Aorta (tissue), 5 donors: ENCODE measurements around the gene C4A. TPM values are rescaled to one million over a fixed set of nuclear protein-coding genes. Genes with fewer than 3 reads are reported as not detected.
"Not testable (repeated sequence)": the region's sequence is repeated elsewhere in the genome, so short reads cannot be mapped to it uniquely, and the experiment has no call there.

ENCODE experiments used
- ATAC-seq: fragments of 200-7000 bp; cut with Tn5 transposase; one replicate; pipeline ENCODE4 v1.9.1; 2022; ENCODE audit warnings: moderate library complexity; ENCODE audit not compliant: low FRiP score
- DNase-seq, 2 donors: peaks; one replicate each; pipeline ENCODE4 v3.0.0-alpha.2; 2020
- H3K27ac ChIP-seq, 2 donors: one replicate each; pipeline ENCODE4 v1.5.1; 2013; ENCODE audit warnings: low read length in 2 of 2, mild to moderate bottlenecking in 2 of 2, moderate library complexity in 2 of 2, control low read depth in 1 of 2, inconsistent platforms in 1 of 2, low read depth in 1 of 2
- H3K27me3 ChIP-seq, 2 donors: one replicate each; pipeline ENCODE4 v1.6.1; 2013; ENCODE audit warnings: control low read depth in 1 of 2, low read length in 1 of 2, mild to moderate bottlenecking in 1 of 2, moderate library complexity in 1 of 2; ENCODE audit not compliant: insufficient read depth in 2 of 2, control insufficient read depth in 1 of 2
- H3K36me3 ChIP-seq, 2 donors: one replicate each; pipeline ENCODE4 v1.6.1; 2013; ENCODE audit warnings: control low read depth in 1 of 2, low read length in 1 of 2, mild to moderate bottlenecking in 1 of 2; ENCODE audit not compliant: insufficient read depth in 2 of 2, control insufficient read depth in 1 of 2
- H3K4me1 ChIP-seq, 2 donors: one replicate each; pipeline ENCODE4 v1.6.1; 2013; ENCODE audit warnings: low read length in 2 of 2, control low read depth in 1 of 2, mild to moderate bottlenecking in 1 of 2, moderate library complexity in 1 of 2; ENCODE audit not compliant: insufficient read depth in 2 of 2, control insufficient read depth in 1 of 2
- H3K4me3 ChIP-seq, 2 donors: one replicate each; pipeline ENCODE4 v1.5.1; 2013; ENCODE audit warnings: low read length in 2 of 2, control low read depth in 1 of 2, mild to moderate bottlenecking in 1 of 2
- H3K9me3 ChIP-seq: one replicate; pipeline ENCODE4 v1.6.1; 2013; ENCODE audit warnings: mild to moderate bottlenecking, low read length; ENCODE audit not compliant: control insufficient read depth
- WGBS, 2 donors: extraction: QIAGEN DNeasy Blood & Tissue Kit; methylation state at CpG; one replicate each; pipeline ENCODE4 v1.1.7; 2013; 5-methylcytosine and 5-hydroxymethylcytosine counted together
- intact Hi-C, 2 donors: fragments of 100-400 bp; cut with DNase I; formaldehyde crosslinking; loops; one replicate each; pipeline versions ENCODE4 v1.14.2 to v1.15.0; 2022
- microRNA-seq, 2 donors: library from miRNA; unstranded; fragments of <30 nt; microRNA quantifications; one replicate each; pipeline ENCODE4 v1.2.0, GENCODE V29; 2020
- polyA plus RNA-seq, 2 donors: library from polyadenylated mRNA; stranded (reverse); fragments of 200-250 nt; gene quantifications; one replicate each; pipeline ENCODE4 v1.2.3, GENCODE V29; 2013
- total RNA-seq, 2 donors: library from RNA; stranded (reverse); fragmentation: NEBNext Ultra II Directional; extraction: Animal tissue kit (Norgen Biotek cat#: 25700); gene quantifications; one replicate each; pipeline ENCODE4 v1.2.1, GENCODE V29; 2021
- donor health status: healthy with polysubstance abuse.
- donor health status: Bipolar disorder and iron deficiency.
- donor health status: DM: no; HTN: no; CAD: no.
- donor health status: DM: no; HTN: no; CAD: no.
- donor health status: DM: yes; HTN: yes; CAD: no.

Gene C4A
- total and polyA plus RNA-seq, 4 donors = 7.4 to 258 (median 94.8) TPM

GRCh38 chr6:32049736-32050135 is 67.9 kb downstream of the C4A start:
- 88 to 90% methylated on average over 6 to 11 of the region's 11 CpGs for WGBS, 2 donors
- H3K27me3 ChIP-seq, intact Hi-C loops, H3K27ac ChIP-seq, H3K4me1 ChIP-seq, H3K4me3 ChIP-seq, ATAC-seq, H3K9me3 ChIP-seq, H3K36me3 ChIP-seq: not testable (repeated sequence)
- peak in 1 of 2 donors; percentile 70 for DNase-seq

- WGBS, 2 donors = 68 to 74% methylated on average over 5 of the region's 5 CpGs
- intact Hi-C loops = no loop called here
Observed at GRCh38 chr6:32050562-32050961, 68.7 kb downstream of the C4A start.

More at GRCh38 chr6:32050562-32050961, 68.7 kb downstream of the C4A start:
- ATAC-seq (no peak), DNase-seq (peak in 1 of 2 donors; percentile 33)
- peaks cover 0 to 4% of the 10 kb centered on the region in 2 donors for H3K36me3 ChIP-seq
- no peaks in the 10 kb centered on the region for H3K27me3 ChIP-seq
- no peaks in the 10 kb centered on the region for H3K4me1 ChIP-seq
- no peak overlapping the region for H3K27ac ChIP-seq
- H3K9me3 ChIP-seq = no peaks in the 10 kb centered on the region
- H3K4me3 ChIP-seq = no peak overlapping the region

Small RNA genes lying within 50 kb of the gene (microRNA-seq; reads per million reads assigned to microRNA genes)
- 0 to 0.60 reads per million in 2 donors for gene MIR1236

Other genes with a start within 250 kb of the C4A start
Only the 30 nearest of the 32 such genes appear.
- 1 to 10 TPM in 1 of 2 donors, under 1 TPM in 1; 0.68 to 2.9 TPM for gene SAPCD1, start 219.4 kb upstream of the C4A start, total RNA-seq
- 1 to 10 TPM in 1 of 2 donors, not detected in 1; 3.2 TPM for gene SAPCD1, start 219.4 kb upstream of the C4A start, polyA plus RNA-seq
- gene VWA7, start 204.7 kb upstream of the C4A start, total RNA-seq = 1 to 10 TPM in 1 of 2 donors, under 1 TPM in 1; 0.58 to 1.3 TPM
- under 1 TPM in 1 of 2 donors, not detected in 1; 0.23 TPM for gene VWA7, start 204.7 kb upstream of the C4A start, polyA plus RNA-seq
- 10 to 100 TPM; 44.4 to 49.6 TPM for gene VARS1, start 186.3 kb upstream of the C4A start, total RNA-seq
- gene VARS1, start 186.3 kb upstream of the C4A start, polyA plus RNA-seq = 10 to 100 TPM in 1 of 2 donors, 1 to 10 TPM in 1; 9.8 to 26.4 TPM
- 10 to 100 TPM; 32.4 to 33.4 TPM for gene LSM2, start 175.1 kb upstream of the C4A start, total RNA-seq
- 10 to 100 TPM; 41.7 to 42.2 TPM for gene LSM2, start 175.1 kb upstream of the C4A start, polyA plus RNA-seq
- 1 to 10 TPM; 1.9 TPM for gene HSPA1L, start 166.8 kb upstream of the C4A start, total RNA-seq
- gene HSPA1L, start 166.8 kb upstream of the C4A start, polyA plus RNA-seq = 1 to 10 TPM; 1.3 to 2.1 TPM
- 100 to 1,000 TPM; 194 to 454 TPM for gene HSPA1A, start 166.5 kb upstream of the C4A start, total RNA-seq
- gene HSPA1A, start 166.5 kb upstream of the C4A start, polyA plus RNA-seq = 10 to 100 TPM; 55.1 to 98.7 TPM
- gene HSPA1B, start 154.3 kb upstream of the C4A start, total RNA-seq = 100 to 1,000 TPM; 155 to 332 TPM
- 10 to 100 TPM; 23.2 to 61.1 TPM for gene HSPA1B, start 154.3 kb upstream of the C4A start, polyA plus RNA-seq
- gene NEU1, start 119.2 kb upstream of the C4A start, total RNA-seq = 10 to 100 TPM; 23.9 to 24.6 TPM
- 10 to 100 TPM; 20.3 to 23.7 TPM for gene NEU1, start 119.2 kb upstream of the C4A start, polyA plus RNA-seq
- gene SLC44A4, start 103.1 kb upstream of the C4A start, total RNA-seq = 1 to 10 TPM in 1 of 2 donors, under 1 TPM in 1; 0.60 to 1.5 TPM
- gene SLC44A4, start 103.1 kb upstream of the C4A start, polyA plus RNA-seq = 10 to 100 TPM in 1 of 2 donors, under 1 TPM in 1; 0.31 to 12.0 TPM
- 10 to 100 TPM; 23.6 to 40.4 TPM for gene EHMT2, start 84.4 kb upstream of the C4A start, total RNA-seq
- gene EHMT2, start 84.4 kb upstream of the C4A start, polyA plus RNA-seq = 10 to 100 TPM; 16.7 to 56.8 TPM
- gene ZBTB12, start 80.0 kb upstream of the C4A start, total RNA-seq = 1 to 10 TPM; 1.8 to 4.9 TPM
- gene ZBTB12, start 80.0 kb upstream of the C4A start, polyA plus RNA-seq = 1 to 10 TPM; 1.2 to 3.4 TPM
- 10 to 100 TPM; 20.8 to 46.6 TPM for gene C2, start 54.3 kb upstream of the C4A start, total RNA-seq
- gene C2, start 54.3 kb upstream of the C4A start, polyA plus RNA-seq = 10 to 100 TPM in 1 of 2 donors, 1 to 10 TPM in 1; 5.6 to 16.7 TPM
- 100 to 1,000 TPM in 1 of 2 donors, 10 to 100 TPM in 1; 56.7 to 141 TPM for gene CFB, start 36.0 kb upstream of the C4A start, total RNA-seq
- 10 to 100 TPM; 26.4 to 90.4 TPM for gene CFB, start 36.0 kb upstream of the C4A start, polyA plus RNA-seq
- 10 to 100 TPM; 42.2 to 55.5 TPM for gene NELFE, start 23.1 kb upstream of the C4A start, total RNA-seq
- gene NELFE, start 23.1 kb upstream of the C4A start, polyA plus RNA-seq = 10 to 100 TPM; 61.9 to 71.5 TPM
- gene SKIC2, start 22.9 kb upstream of the C4A start, total RNA-seq = 10 to 100 TPM; 53.8 to 90.3 TPM
- gene SKIC2, start 22.9 kb upstream of the C4A start, polyA plus RNA-seq = 100 to 1,000 TPM in 1 of 2 donors, 10 to 100 TPM in 1; 26.7 to 188 TPM
- 10 to 100 TPM; 20.2 to 20.5 TPM for gene DXO, start 9.9 kb upstream of the C4A start, total RNA-seq
- 10 to 100 TPM in 1 of 2 donors, 1 to 10 TPM in 1; 5.1 to 41.7 TPM for gene DXO, start 9.9 kb upstream of the C4A start, polyA plus RNA-seq
- gene C4B, start 32.7 kb downstream of the C4A start, total RNA-seq = 100 to 1,000 TPM; 149 to 225 TPM
- 10 to 100 TPM; 10.8 to 49.3 TPM for gene C4B, start 32.7 kb downstream of the C4A start, polyA plus RNA-seq
- 1 to 10 TPM; 2.2 to 2.3 TPM for gene CYP21A2, start 56.4 kb downstream of the C4A start, total RNA-seq
- gene CYP21A2, start 56.4 kb downstream of the C4A start, polyA plus RNA-seq = 1 to 10 TPM in 1 of 2 donors, not detected in 1; 3.6 TPM
- gene TNXB, start 127.3 kb downstream of the C4A start, total RNA-seq = 100 to 1,000 TPM; 146 to 441 TPM
- gene TNXB, start 127.3 kb downstream of the C4A start, polyA plus RNA-seq = 10 to 100 TPM; 11.1 to 86.1 TPM
- gene ATF6B, start 146.2 kb downstream of the C4A start, total RNA-seq = 10 to 100 TPM; 56.2 to 90.9 TPM
- gene ATF6B, start 146.2 kb downstream of the C4A start, polyA plus RNA-seq = 10 to 100 TPM; 12.9 to 93.1 TPM
- 1 to 10 TPM; 1.9 to 4.7 TPM for gene FKBPL, start 148.2 kb downstream of the C4A start, total RNA-seq
- 1 to 10 TPM; 3.4 to 4.8 TPM for gene FKBPL, start 148.2 kb downstream of the C4A start, polyA plus RNA-seq
- gene PRRT1, start 169.9 kb downstream of the C4A start, total RNA-seq = 1 to 10 TPM; 3.6 to 7.0 TPM
- 10 to 100 TPM in 1 of 2 donors, 1 to 10 TPM in 1; 4.6 to 12.5 TPM for gene PRRT1, start 169.9 kb downstream of the C4A start, polyA plus RNA-seq
- gene PPT2, start 172.1 kb downstream of the C4A start, total RNA-seq = 10 to 100 TPM; 26.0 to 37.6 TPM
- gene PPT2, start 172.1 kb downstream of the C4A start, polyA plus RNA-seq = 10 to 100 TPM in 1 of 2 donors, 1 to 10 TPM in 1; 4.3 to 29.7 TPM
- 10 to 100 TPM; 20.7 to 38.8 TPM for gene EGFL8, start 182.5 kb downstream of the C4A start, total RNA-seq
- gene EGFL8, start 182.5 kb downstream of the C4A start, polyA plus RNA-seq = 100 to 1,000 TPM in 1 of 2 donors, 1 to 10 TPM in 1; 3.9 to 138 TPM
- 10 to 100 TPM; 36.2 to 41.7 TPM for gene AGPAT1, start 194.0 kb downstream of the C4A start, total RNA-seq
- 10 to 100 TPM; 42.9 to 54.8 TPM for gene AGPAT1, start 194.0 kb downstream of the C4A start, polyA plus RNA-seq
- gene RNF5, start 196.3 kb downstream of the C4A start, total RNA-seq = 10 to 100 TPM; 35.0 to 44.5 TPM
- 100 to 1,000 TPM in 1 of 2 donors, 10 to 100 TPM in 1; 64.1 to 109 TPM for gene RNF5, start 196.3 kb downstream of the C4A start, polyA plus RNA-seq
- gene AGER, start 202.2 kb downstream of the C4A start, total RNA-seq = 10 to 100 TPM in 1 of 2 donors, 1 to 10 TPM in 1; 6.4 to 12.7 TPM
- gene AGER, start 202.2 kb downstream of the C4A start, polyA plus RNA-seq = 10 to 100 TPM in 1 of 2 donors, 1 to 10 TPM in 1; 1.4 to 16.5 TPM
- 10 to 100 TPM; 66.0 to 91.2 TPM for gene PBX2, start 208.1 kb downstream of the C4A start, total RNA-seq
- gene PBX2, start 208.1 kb downstream of the C4A start, polyA plus RNA-seq = 10 to 100 TPM; 11.5 to 64.0 TPM
- gene GPSM3, start 210.6 kb downstream of the C4A start, total RNA-seq = 10 to 100 TPM; 20.1 to 26.2 TPM
- gene GPSM3, start 210.6 kb downstream of the C4A start, polyA plus RNA-seq = 10 to 100 TPM in 1 of 2 donors, 1 to 10 TPM in 1; 5.4 to 31.1 TPM
- gene NOTCH4, start 242.0 kb downstream of the C4A start, total RNA-seq = 10 to 100 TPM; 35.2 to 64.4 TPM
- gene NOTCH4, start 242.0 kb downstream of the C4A start, polyA plus RNA-seq = 1 to 10 TPM; 4.0 to 7.3 TPM